Gastrocnemius medialis (tissue), 4 donors: ENCODE measurements around the gene ZNF619. TPM values are rescaled to one million over a fixed set of nuclear protein-coding genes. Genes with fewer than 3 reads are reported as not detected.

ENCODE experiments used
- ATAC-seq, 2 donors: fragments of 150-250 bp; one replicate each; pipeline ENCODE4 v1.9.1; 2016
- DNase-seq, 2 donors: peaks; one replicate each; pipeline ENCODE4 v3.0.0-alpha.2; 2019
- H3K27ac ChIP-seq, 4 donors: fragments of 200-600 bp; sonication (generic); 1 replicate in 1 of 4; 2 replicates in 3 of 4; pipeline ENCODE4 v1.5.1; 2016 to 2018; ENCODE audit warnings: mild to moderate bottlenecking in 2 of 4, moderate library complexity in 1 of 4
- H3K27me3 ChIP-seq, 3 donors: fragments of 200-600 bp; sonication (generic) in 2 of 3; 1 replicate in 1 of 3; 2 replicates in 2 of 3; pipeline versions ENCODE4 v1.5.1 to v1.6.0; 2016 to 2019; ENCODE audit warnings: mild to moderate bottlenecking in 1 of 3, moderate library complexity in 1 of 3
- H3K36me3 ChIP-seq, 2 donors: fragments of 200-600 bp; sonication (generic) in 1 of 2; one replicate each; pipeline ENCODE4 v1.5.1; 2017 to 2018
- H3K4me1 ChIP-seq, 2 donors: fragments of 200-600 bp; sonication (generic) in 1 of 2; one replicate each; pipeline ENCODE4 v1.5.1; 2016 to 2017; ENCODE audit warnings: mild to moderate bottlenecking in 2 of 2
- H3K4me3 ChIP-seq, 4 donors: fragments of 200-600 bp; sonication (generic) in 3 of 4; 1 replicate in 1 of 4; 2 replicates in 3 of 4; pipeline ENCODE4 v1.5.1; 2016 to 2019; ENCODE audit warnings: mild to moderate bottlenecking in 2 of 4
- H3K9me3 ChIP-seq, 3 donors: fragments of 200-600 bp; sonication (generic) in 2 of 3; 1 replicate in 1 of 3; 2 replicates in 2 of 3; pipeline ENCODE4 v1.5.1; 2016 to 2019
- CTCF ChIP-seq, 5 experiments: fragments of 450-650 bp in 3 of 5; fragments of 200-600 bp in 2 of 5; sonication (generic) in 2 of 5; IDR thresholded peaks in 4 of 5; conservative IDR thresholded peaks in 1 of 5; 1 replicate in 4 of 5; 2 replicates in 1 of 5; pipeline ENCODE4 v1.5.1; 2016 to 2019; ENCODE audit warnings: antibody characterized with exemption in 5 of 5, mild to moderate bottlenecking in 3 of 5, moderate library complexity in 3 of 5
- POLR2A ChIP-seq, 2 donors: fragments of 450-650 bp; IDR thresholded peaks; one replicate each; pipeline ENCODE4 v1.6.1; 2017; ENCODE audit warnings: antibody characterized with exemption in 2 of 2, mild to moderate bottlenecking in 2 of 2, moderate library complexity in 2 of 2
- in situ Hi-C, 4 donors: fragments of 200-750 bp; cut with MboI; loops; one replicate each; pipeline versions ENCODE4 v1.15.0 to v1.8.0; 2017; ENCODE audit warnings: low sequenced_read_pairs in 4 of 4
- intact Hi-C: fragments of 100-400 bp; cut with DNase I; formaldehyde crosslinking; loops from one replicate; pipeline ENCODE4 v1.15.1; 2023; ENCODE audit warnings: low total_unique reads
- total RNA-seq, 4 donors: library from RNA; depleted of rRNA; stranded (reverse); fragments of >200 nt; gene quantifications; one replicate each; pipeline versions ENCODE4 v1.1.0 to v1.2.3, GENCODE V29; 2016

ZNF619 gene
- total RNA-seq, 4 donors from 2014 or later = 1.9 to 7.2 (median 2.7) TPM

- no peaks in the 10 kb centered on the region for H3K27me3 ChIP-seq
- ATAC-seq (no peak), DNase-seq (no peak)
- TF ChIP-seq CTCF (IDR thresholded peaks at IDR 0.05 in 4 of 5, conservative IDR thresholded peaks at IDR 0.05 in 1 of 5) (no peak), POLR2A (IDR thresholded peaks at IDR 0.05) (no peak)
- H3K4me3 ChIP-seq = no peak overlapping the region
- no peak overlapping the region for H3K27ac ChIP-seq
- H3K4me1 ChIP-seq = peaks cover 4 to 5% of the 10 kb centered on the region in 2 donors
- H3K9me3 ChIP-seq = no peaks in the 10 kb centered on the region
- intact Hi-C loops (no loop called here), in situ Hi-C loops (no loop called here)
- peaks cover 0 to 13% of the 10 kb centered on the region in 2 donors for H3K36me3 ChIP-seq
Measured at GRCh38 chr3:40511031-40511718, 34.3 kb downstream of the ZNF619 start.

- DNase-seq (no peak), ATAC-seq (no peak)
- H3K4me3 ChIP-seq = no peak overlapping the region
- no peaks in the 10 kb centered on the region for H3K27me3 ChIP-seq
- H3K27ac ChIP-seq = no peak overlapping the region
- in situ Hi-C loops (no loop called here), intact Hi-C loops (no loop called here)
- peaks cover 0 to 13% of the 10 kb centered on the region in 2 donors for H3K36me3 ChIP-seq
- H3K4me1 ChIP-seq = no peaks in the 10 kb centered on the region
- H3K9me3 ChIP-seq = no peaks in the 10 kb centered on the region
- TF ChIP-seq POLR2A (IDR thresholded peaks at IDR 0.05) (no peak), CTCF (IDR thresholded peaks at IDR 0.05 in 4 of 5, conservative IDR thresholded peaks at IDR 0.05 in 1 of 5) (no peak)
Measured at GRCh38 chr3:40516201-40516600, 39.3 kb downstream of the ZNF619 start.

- no peak for ATAC-seq
- intact Hi-C loops (no loop called here), in situ Hi-C loops (no loop called here)
- Histone ChIP-seq H3K4me1 (no peaks in the 10 kb centered on the region), H3K27ac (no peak overlapping the region), H3K36me3 (no peaks in the 10 kb centered on the region), H3K9me3 (no peaks in the 10 kb centered on the region), H3K27me3 (no peaks in the 10 kb centered on the region), H3K4me3 (no peak overlapping the region)
- no peak for DNase-seq
- TF ChIP-seq CTCF (IDR thresholded peaks at IDR 0.05 in 4 of 5, conservative IDR thresholded peaks at IDR 0.05 in 1 of 5) = no peak
- TF ChIP-seq POLR2A (IDR thresholded peaks at IDR 0.05) = no peak
Measured at GRCh38 chr3:40518067-40518466, 41.1 kb downstream of the ZNF619 start.

GRCh38 chr3:40518848-40519247, 41.9 kb downstream of the ZNF619 start:
- H3K27ac ChIP-seq = no peak overlapping the region
- in situ Hi-C loops (no loop called here), intact Hi-C loops (no loop called here)
- no peaks in the 10 kb centered on the region for H3K9me3 ChIP-seq
- no peak for TF ChIP-seq POLR2A (IDR thresholded peaks at IDR 0.05)
- TF ChIP-seq CTCF (IDR thresholded peaks at IDR 0.05 in 4 of 5, conservative IDR thresholded peaks at IDR 0.05 in 1 of 5) = no peak
- H3K4me1 ChIP-seq = no peaks in the 10 kb centered on the region
- ATAC-seq = no peak
- no peaks in the 10 kb centered on the region for H3K36me3 ChIP-seq
- no peak overlapping the region for H3K4me3 ChIP-seq
- no peak for DNase-seq
- no peaks in the 10 kb centered on the region for H3K27me3 ChIP-seq
